Loucy (cell line): ENCODE measurements around the gene CD53.

Source experiments
- H2AFZ ChIP-seq: fragments of 200-600 bp; sonication (generic); 2 replicates; pipeline ENCODE4 v1.6.0; 2016; ENCODE audit warnings: antibody characterized with exemption, mild to moderate bottlenecking, low read length, moderate library complexity
- H3F3A ChIP-seq: fragments of 200-600 bp; 2 replicates; pipeline ENCODE4 v1.6.0; 2016; ENCODE audit warnings: antibody characterized with exemption, low read depth, mild to moderate bottlenecking
- H3K27me3 ChIP-seq: fragments of 200-600 bp; sonication (generic); 2 replicates; pipeline ENCODE4 v1.6.1; 2014; ENCODE audit warnings: low read length, mild to moderate bottlenecking; ENCODE audit not compliant: insufficient read depth, poor library complexity, severe bottlenecking
- H3K36me3 ChIP-seq: fragments of 200-600 bp; sonication (generic); 2 replicates; pipeline ENCODE4 v1.6.1; 2016; ENCODE audit warnings: low read length; ENCODE audit not compliant: insufficient read depth
- H3K4me1 ChIP-seq: fragments of 200-600 bp; sonication (generic); 2 replicates; pipeline ENCODE4 v1.5.1; 2014; ENCODE audit warnings: low read length, mild to moderate bottlenecking; ENCODE audit not compliant: insufficient read depth, poor library complexity, severe bottlenecking
- H3K4me2 ChIP-seq: fragments of 200-600 bp; sonication (generic); 2 replicates; pipeline ENCODE4 v1.6.0; 2014; ENCODE audit warnings: antibody characterized with exemption, low read length, low read depth, mild to moderate bottlenecking; ENCODE audit not compliant: poor library complexity, severe bottlenecking
- H3K4me3 ChIP-seq: fragments of 200-600 bp; sonication (generic); 2 replicates; pipeline ENCODE4 v1.5.1; 2014; ENCODE audit warnings: low read length, mild to moderate bottlenecking, mixed read lengths; ENCODE audit not compliant: poor library complexity, severe bottlenecking
- H3K79me2 ChIP-seq: fragments of 200-600 bp; sonication (generic); 2 replicates; pipeline ENCODE4 v1.6.1; 2014; ENCODE audit warnings: low read length; ENCODE audit not compliant: insufficient read depth
- H3K9ac ChIP-seq: fragments of 200-600 bp; sonication (generic); 2 replicates; pipeline ENCODE4 v1.6.0; 2014; ENCODE audit warnings: mild to moderate bottlenecking, low read depth, low read length, moderate library complexity; ENCODE audit not compliant: poor library complexity, severe bottlenecking
- H3K9me2 ChIP-seq: fragments of 200-600 bp; sonication (generic); replicated peaks from 2 replicates; pipeline ENCODE4 v1.6.1; 2016; ENCODE audit warnings: low read depth, low read length, mixed read lengths
- H3K9me3 ChIP-seq: fragments of 200-600 bp; sonication (generic); 2 replicates; pipeline ENCODE4 v1.6.1; 2014; ENCODE audit warnings: mild to moderate bottlenecking, antibody characterized with exemption, low read length, low read depth; ENCODE audit not compliant: insufficient read depth
- H4K20me1 ChIP-seq: fragments of 200-600 bp; sonication (generic); 2 replicates; pipeline ENCODE4 v1.6.0; 2014; ENCODE audit warnings: antibody characterized with exemption, low read length, mild to moderate bottlenecking; ENCODE audit not compliant: insufficient read depth, poor library complexity, severe bottlenecking
- CTCF ChIP-seq: fragments of 200-600 bp; sonication (generic); conservative IDR thresholded peaks from 2 replicates; pipeline ENCODE4 v1.5.1; 2014; ENCODE audit warnings: mild to moderate bottlenecking, antibody characterized with exemption, low read length
- EZH2phosphoT487 ChIP-seq: fragments of 200-600 bp; IDR thresholded peaks from 2 replicates; pipeline ENCODE4 v1.6.1; 2018; ENCODE audit warnings: antibody characterized with exemption, mild to moderate bottlenecking, moderate library complexity, borderline replicate concordance

CD53 gene

DNA sequence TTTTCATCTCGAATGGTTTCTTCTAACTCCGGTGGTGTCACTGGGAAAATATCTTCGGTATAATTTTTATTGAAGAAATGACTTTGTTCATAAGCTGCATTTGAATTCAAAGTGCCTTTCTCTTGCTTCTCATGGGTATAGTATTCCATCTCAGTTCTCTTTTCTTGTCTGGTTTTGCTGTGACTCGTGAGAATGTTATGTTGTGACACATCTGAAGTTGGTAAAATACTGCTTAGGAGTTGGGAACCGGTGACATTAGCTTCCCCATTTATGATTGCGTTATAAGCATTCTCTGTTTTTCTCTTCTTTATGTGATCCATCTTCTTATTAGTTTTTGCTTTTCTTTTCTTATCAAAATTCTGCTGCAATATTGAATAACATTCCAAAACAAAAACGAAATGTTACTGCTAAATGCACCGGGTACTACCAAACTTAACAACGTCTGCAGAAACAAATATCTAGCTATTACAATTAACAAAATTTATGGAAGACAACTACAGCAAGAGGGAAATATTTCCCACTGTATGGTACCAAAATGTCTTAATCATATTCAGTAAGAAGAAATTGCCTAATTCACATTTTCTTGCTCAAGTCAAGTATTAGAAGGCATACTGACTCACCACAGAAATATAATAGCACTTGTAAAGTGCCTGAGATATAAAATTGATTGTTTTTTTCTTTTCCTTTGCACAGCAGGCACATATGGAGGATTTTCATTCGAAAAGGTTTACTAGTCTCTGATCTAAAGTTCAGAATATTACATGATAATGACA lies 75.3 kb downstream of the CD53 start:
- Histone ChIP-seq H3F3A (no peaks in the 10 kb centered on the region), H2AFZ (no peak overlapping the region), H3K4me3 (no peak overlapping the region), H3K9me2 (no peaks in the 10 kb centered on the region), H3K9ac (no peak overlapping the region), H3K9me3 (no peaks in the 10 kb centered on the region), H4K20me1 (no peaks in the 10 kb centered on the region), H3K79me2 (no peaks in the 10 kb centered on the region), H3K36me3 (peaks cover 31% of the 10 kb centered on the region; the same call in 1 of the 2 replicates), H3K27me3 (no peaks in the 10 kb centered on the region), H3K4me2 (no peak overlapping the region), H3K4me1 (no peaks in the 10 kb centered on the region)
- TF ChIP-seq CTCF (no peak), EZH2phosphoT487 (no peak)
